ENCODE data around the gene IGLL1. TPM values are rescaled to one million over a fixed set of nuclear protein-coding genes. Genes with fewer than 3 reads are reported as not detected.
"Not testable (repeated sequence)": the region's sequence is repeated elsewhere in the genome, so short reads cannot be mapped to it uniquely, and the experiment has no call there.

Gene IGLL1
- total RNA-seq, 1 donor from 2014 or later, result not detected

GRCh38 chr22:23563111-23563510, 17.0 kb downstream of the IGLL1 start:
- Mint-ChIP-seq H3K36me3 (no peaks in the 10 kb centered on the region), H3K27ac (no peak overlapping the region), H3K4me1 (ENCODE audit: unreplicated experiment) (peaks cover 23% of the 10 kb centered on the region), H3K4me3 (no peak overlapping the region), H3K27me3 (peaks cover 11% of the 10 kb centered on the region), H3K9me3 (no peaks in the 10 kb centered on the region)
- TF ChIP-seq CTCF (conservative IDR thresholded peaks at IDR 0.05), result no peak
- DNase-seq (ENCODE audit: extremely low spot score, unreplicated experiment), result no peak

- Mint-ChIP-seq H3K36me3 (no peaks in the 10 kb centered on the region), H3K27ac (no peak overlapping the region), H3K4me1 (ENCODE audit: unreplicated experiment) (peaks cover 18% of the 10 kb centered on the region), H3K9me3 (no peaks in the 10 kb centered on the region), H3K4me3 (peak overlapping the region; percentile 34), H3K27me3 (peaks cover 11% of the 10 kb centered on the region)
- no peak for TF ChIP-seq CTCF (conservative IDR thresholded peaks at IDR 0.05)
- DNase-seq (ENCODE audit: extremely low spot score, unreplicated experiment), result no peak
Measured at GRCh38 chr22:23562186-23562585, 17.9 kb downstream of the IGLL1 start.

GRCh38 chr22:23561025-23561510, 19.0 kb downstream of the IGLL1 start:
- H3K36me3 Mint-ChIP-seq; H3K9me3 Mint-ChIP-seq; H3K4me3 Mint-ChIP-seq; H3K27ac Mint-ChIP-seq; DNase-seq (ENCODE audit: extremely low spot score, unreplicated experiment): not testable (repeated sequence)
- Mint-ChIP-seq H3K4me1 (ENCODE audit: unreplicated experiment) (peaks cover 19% of the 10 kb centered on the region), H3K27me3 (peaks cover 12% of the 10 kb centered on the region)

GRCh38 chr22:23560215-23560614, 19.9 kb downstream of the IGLL1 start:
- H3K4me3 Mint-ChIP-seq, result peak overlapping the region; percentile 44
- H3K27me3 Mint-ChIP-seq; DNase-seq (ENCODE audit: extremely low spot score, unreplicated experiment); H3K36me3 Mint-ChIP-seq; H3K27ac Mint-ChIP-seq; H3K9me3 Mint-ChIP-seq: not testable (repeated sequence)
- peaks cover 14% of the 10 kb centered on the region for H3K4me1 Mint-ChIP-seq (ENCODE audit: unreplicated experiment)

GRCh38 chr22:23557467-23557866, 22.6 kb downstream of the IGLL1 start:
- no peak for TF ChIP-seq CTCF (conservative IDR thresholded peaks at IDR 0.05)
- Mint-ChIP-seq H3K27ac (no peak overlapping the region), H3K27me3 (peaks cover 8% of the 10 kb centered on the region), H3K4me1 (ENCODE audit: unreplicated experiment) (peaks cover 14% of the 10 kb centered on the region), H3K9me3 (no peaks in the 10 kb centered on the region), H3K4me3 (no peak overlapping the region), H3K36me3 (no peaks in the 10 kb centered on the region)
- no peak for DNase-seq (ENCODE audit: extremely low spot score, unreplicated experiment)

GRCh38 chr22:23557036-23557435, 23.1 kb downstream of the IGLL1 start:
- DNase-seq (ENCODE audit: extremely low spot score, unreplicated experiment), result no peak
- Mint-ChIP-seq H3K4me1 (ENCODE audit: unreplicated experiment) (peaks cover 14% of the 10 kb centered on the region), H3K9me3 (no peaks in the 10 kb centered on the region), H3K27me3 (peaks cover 8% of the 10 kb centered on the region), H3K4me3 (no peak overlapping the region), H3K27ac (no peak overlapping the region), H3K36me3 (no peaks in the 10 kb centered on the region)
- TF ChIP-seq CTCF (conservative IDR thresholded peaks at IDR 0.05), result no peak

All from type B pancreatic cell (in vitro differentiated cells).